ENCODE results near the gene BLM. TPM values are rescaled to one million over a fixed set of nuclear protein-coding genes. Genes with fewer than 3 reads are reported as not detected.
"Not testable (repeated sequence)": the region's sequence is repeated elsewhere in the genome, so short reads cannot be mapped to it uniquely, and the experiment has no call there.

Gene BLM
- total and polyA plus RNA-seq, 2 experiments from 2014 or later: 1.9 to 4.8 TPM

DNA sequence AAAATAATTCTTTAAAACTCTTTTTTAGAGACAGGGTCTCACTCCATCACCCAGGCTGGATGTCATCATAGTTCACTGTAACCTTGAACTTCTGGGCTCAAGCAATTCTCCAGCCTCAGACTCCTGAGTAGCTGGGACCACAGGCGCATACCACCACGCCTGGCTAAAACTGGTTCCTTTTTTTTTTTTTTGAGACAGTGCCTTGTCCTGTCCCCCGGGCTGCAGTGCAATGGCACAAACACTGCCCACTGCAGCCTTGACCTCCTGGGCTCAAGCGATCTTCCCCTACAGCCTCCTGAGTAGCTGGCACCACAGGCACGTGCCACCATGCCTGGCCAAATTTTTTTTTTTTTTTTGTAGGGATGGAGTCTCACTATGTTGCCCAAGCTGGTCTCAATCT, 127.5 kb downstream of the BLM start:
- peak overlapping the region; percentile 48; the same call in 1 of the 2 replicates for H3K9ac ChIP-seq
- H3F3A ChIP-seq (ENCODE audit: insufficient read depth): peaks cover 7% of the 10 kb centered on the region
- peak overlapping the region; percentile 63; the same call in 1 of the 2 replicates for H2AFZ ChIP-seq
- no peaks in the 10 kb centered on the region for H4K20me1 ChIP-seq (ENCODE audit: insufficient read depth)
- no peaks in the 10 kb centered on the region for H3K79me2 ChIP-seq (ENCODE audit: insufficient read depth)
- H3K4me1 ChIP-seq (ENCODE audit: insufficient read depth): peaks cover 10% of the 10 kb centered on the region
- no peaks in the 10 kb centered on the region for H3K27me3 ChIP-seq (replicated peaks; ENCODE audit: insufficient read depth)
- H3K4me2 ChIP-seq (ENCODE audit: unreplicated experiment): peak overlapping the region; percentile 13
- WGBS, 2 experiments (ENCODE audit: low coverage in 1 of 2, low lambda C conversion rate in 2 of 2, missing lambda C conversion rate in 2 of 2): 78 to 83% methylated on average over 5 of the region's 5 CpGs
- TF ChIP-seq EZH2 (IDR thresholded peaks at IDR 0.05; ENCODE audit: insufficient read depth, poor library complexity, severe bottlenecking) (no peak), EZH2phosphoT487 (IDR thresholded peaks at IDR 0.05; ENCODE audit: insufficient read depth, low read depth) (no peak)
- H3K9me2 ChIP-seq (ENCODE audit: insufficient read depth): no peaks in the 10 kb centered on the region
- peak overlapping the region; percentile 74 for H3K27ac ChIP-seq
- H3K36me3 ChIP-seq (ENCODE audit: low read depth): no peaks in the 10 kb centered on the region
- no peak overlapping the region for H3K4me3 ChIP-seq
- H3K9me3 ChIP-seq (ENCODE audit: low read depth): no peaks in the 10 kb centered on the region
- in situ Hi-C loops (cut with MboI): no loop called here
- no peak for DNase-seq

GRCh38 chr15:90845201-90845949, 128.2 kb downstream of the BLM start:
- H3K9ac ChIP-seq: peak overlapping the region; percentile 52
- in situ Hi-C loops (cut with MboI): no loop called here
- peak overlapping the region; percentile 13 for H3K4me2 ChIP-seq (ENCODE audit: unreplicated experiment)

GRCh38 chr15:90849424-90849823, 132.3 kb downstream of the BLM start:
- H3K9me2 ChIP-seq (ENCODE audit: insufficient read depth): not testable (repeated sequence)

More at GRCh38 chr15:90845201-90845949, 128.2 kb downstream of the BLM start:
- 35 to 42% methylated on average over 9 of the region's 9 CpGs for WGBS, 2 experiments (ENCODE audit: low coverage in 1 of 2, low lambda C conversion rate in 2 of 2, missing lambda C conversion rate in 2 of 2)
- Histone ChIP-seq H3K4me3 (no peak overlapping the region), H2AFZ (peak overlapping the region; percentile 63), H3K9me3 (ENCODE audit: low read depth) (no peaks in the 10 kb centered on the region), H3K27me3 (replicated peaks; ENCODE audit: insufficient read depth) (no peaks in the 10 kb centered on the region), H3F3A (ENCODE audit: insufficient read depth) (peaks cover 7% of the 10 kb centered on the region), H3K9me2 (ENCODE audit: insufficient read depth) (no peaks in the 10 kb centered on the region), H3K27ac (peak overlapping the region; percentile 74), H3K4me1 (ENCODE audit: insufficient read depth) (peaks cover 10% of the 10 kb centered on the region), H3K36me3 (ENCODE audit: low read depth) (no peaks in the 10 kb centered on the region), H3K79me2 (ENCODE audit: insufficient read depth) (no peaks in the 10 kb centered on the region), H4K20me1 (ENCODE audit: insufficient read depth) (no peaks in the 10 kb centered on the region)
- no peak for TF ChIP-seq EZH2phosphoT487 (IDR thresholded peaks at IDR 0.05; ENCODE audit: insufficient read depth, low read depth)
- TF ChIP-seq EZH2 (IDR thresholded peaks at IDR 0.05; ENCODE audit: insufficient read depth, poor library complexity, severe bottlenecking): no peak
- peak; percentile 98 for DNase-seq

GRCh38 chr15:90851114-90851513, 134.0 kb downstream of the BLM start:
- H3K9me3 ChIP-seq (ENCODE audit: low read depth): no peaks in the 10 kb centered on the region
- no peaks in the 10 kb centered on the region for H3K79me2 ChIP-seq (ENCODE audit: insufficient read depth)
- no peak overlapping the region for H3K27ac ChIP-seq
- 67 to 72% methylated on average over 6 of the region's 6 CpGs for WGBS, 2 experiments (ENCODE audit: low coverage in 1 of 2, low lambda C conversion rate in 2 of 2, missing lambda C conversion rate in 2 of 2)
- DNase-seq: no peak
- H3K36me3 ChIP-seq (ENCODE audit: low read depth): no peaks in the 10 kb centered on the region
- H2AFZ ChIP-seq: no peak overlapping the region
- H3K9me2 ChIP-seq (ENCODE audit: insufficient read depth): no peaks in the 10 kb centered on the region
- in situ Hi-C loops (cut with MboI): no loop called here
- H4K20me1 ChIP-seq (ENCODE audit: insufficient read depth): no peaks in the 10 kb centered on the region
- H3K4me3 ChIP-seq: no peak overlapping the region
- peaks cover 6% of the 10 kb centered on the region for H3K4me1 ChIP-seq (ENCODE audit: insufficient read depth)
- H3K4me2 ChIP-seq (ENCODE audit: unreplicated experiment): no peak overlapping the region
- TF ChIP-seq EZH2phosphoT487 (IDR thresholded peaks at IDR 0.05; ENCODE audit: insufficient read depth, low read depth): no peak
- no peak for TF ChIP-seq EZH2 (IDR thresholded peaks at IDR 0.05; ENCODE audit: insufficient read depth, poor library complexity, severe bottlenecking)
- peaks cover 9% of the 10 kb centered on the region for H3F3A ChIP-seq (ENCODE audit: insufficient read depth)
- no peak overlapping the region for H3K9ac ChIP-seq
- no peaks in the 10 kb centered on the region for H3K27me3 ChIP-seq (replicated peaks; ENCODE audit: insufficient read depth)

More at GRCh38 chr15:90849424-90849823, 132.3 kb downstream of the BLM start:
- H4K20me1 ChIP-seq (ENCODE audit: insufficient read depth); DNase-seq; H3K4me2 ChIP-seq (ENCODE audit: unreplicated experiment); in situ Hi-C loops (cut with MboI); H3K27me3 ChIP-seq (replicated peaks; ENCODE audit: insufficient read depth); H3K36me3 ChIP-seq (ENCODE audit: low read depth); H3K79me2 ChIP-seq (ENCODE audit: insufficient read depth); H2AFZ ChIP-seq; H3K4me3 ChIP-seq; H3K9me3 ChIP-seq (ENCODE audit: low read depth); H3K27ac ChIP-seq; H3K9ac ChIP-seq: not testable (repeated sequence)
- peaks cover 15% of the 10 kb centered on the region for H3F3A ChIP-seq (ENCODE audit: insufficient read depth)
- H3K4me1 ChIP-seq (ENCODE audit: insufficient read depth): peaks cover 15% of the 10 kb centered on the region
- WGBS, 2 experiments (ENCODE audit: low coverage in 1 of 2, low lambda C conversion rate in 2 of 2, missing lambda C conversion rate in 2 of 2): 94 to 100% methylated on average over 1 of the region's 1 CpG

All from GM23248 (cell line).